Natural killer cell (primary cell): Measurements from ENCODE around the gene MICAL2. TPM values are rescaled to one million over a fixed set of nuclear protein-coding genes. Genes with fewer than 3 reads are reported as not detected.

Source experiments
- ATAC-seq, 3 donors: fragments of 150-1000 bp in 2 of 3; fragments of 200-7000 bp in 1 of 3; cut with Tn5 transposase; 1 replicate in 1 of 3; 2 replicates in 2 of 3; pipeline ENCODE4 v1.10.0; 2021; ENCODE audit warnings: mild to moderate bottlenecking in 2 of 3, moderate library complexity in 2 of 3
- DNase-seq, 2 donors: peaks; one replicate each; pipeline versions ENCODE4 v3.0.0 to v3.0.0-alpha.2; 2013 to 2021; ENCODE audit warnings: mixed read lengths in 1 of 2
- H3K27ac ChIP-seq: one replicate; pipeline ENCODE4 v1.5.1; 2013; ENCODE audit warnings: mild to moderate bottlenecking, low read length
- H3K27me3 ChIP-seq: one replicate; pipeline ENCODE4 v1.6.1; 2013; ENCODE audit warnings: low read length; ENCODE audit not compliant: control insufficient read depth, insufficient read depth
- H3K36me3 ChIP-seq: one replicate; pipeline ENCODE4 v1.6.1; 2013; ENCODE audit warnings: low read length; ENCODE audit not compliant: control insufficient read depth, insufficient read depth
- H3K4me1 ChIP-seq: one replicate; pipeline ENCODE4 v1.6.1; 2013; ENCODE audit warnings: low read length; ENCODE audit not compliant: control insufficient read depth, insufficient read depth
- H3K4me3 ChIP-seq: one replicate; pipeline ENCODE4 v1.5.1; 2013; ENCODE audit warnings: low read length
- H3K9me3 ChIP-seq: one replicate; pipeline ENCODE4 v1.6.1; 2013; ENCODE audit warnings: low read length; ENCODE audit not compliant: control insufficient read depth, insufficient read depth
- H3K27ac Mint-ChIP-seq, 2 donors: one replicate each; pipeline ENCODE4 v1.8.0; 2022; ENCODE audit warnings: mild to moderate bottlenecking in 2 of 2, mixed read lengths in 2 of 2, moderate library complexity in 1 of 2
- H3K27me3 Mint-ChIP-seq, 2 donors: one replicate each; pipeline ENCODE4 v1.8.0; 2022; ENCODE audit warnings: low read depth in 2 of 2, mixed read lengths in 2 of 2
- H3K36me3 Mint-ChIP-seq: one replicate; pipeline ENCODE4 v1.8.0; 2022; ENCODE audit warnings: mixed read lengths
- H3K4me1 Mint-ChIP-seq, 2 donors: one replicate each; pipeline ENCODE4 v1.8.0; 2022; ENCODE audit warnings: mixed read lengths in 2 of 2
- H3K4me3 Mint-ChIP-seq: one replicate; pipeline ENCODE4 v1.8.0; 2022; ENCODE audit warnings: mild to moderate bottlenecking, moderate library complexity, mixed read lengths
- H3K9me3 Mint-ChIP-seq, 2 donors: one replicate each; pipeline ENCODE4 v1.8.0; 2022; ENCODE audit warnings: mixed read lengths in 2 of 2
- WGBS: methylation state at CpG from one replicate; pipeline ENCODE4 v1.1.7; 2013; ENCODE audit warnings: missing lambda C conversion rate; ENCODE audit not compliant: insufficient coverage; 5-methylcytosine and 5-hydroxymethylcytosine counted together
- intact Hi-C: fragments of 100-400 bp; cut with micrococcal nuclease; formaldehyde crosslinking; loops from one replicate; pipeline ENCODE4 v1.14.2; 2022
- total RNA-seq, 4 donors: library from RNA; stranded (reverse); fragments of 120-200 nt in 1 of 4; gene quantifications; one replicate each; pipeline versions ENCODE4 v1.2.3 to v1.2.4, GENCODE V29; 2013 to 2022
- TF ChIP-seq, protein P1 (sequence below): fragments of 200-600 bp; IDR thresholded peaks from one replicate; pipeline ENCODE4 v1.8.0; 2022; ENCODE audit warnings: antibody characterized with exemption

Gene MICAL2
- total RNA-seq, 3 donors from 2014 or later (not counting 1 experiment from before 2014, with no cell fraction given), result 54.6 to 68.6 (median 57.4) TPM

- H3K4me3 Mint-ChIP-seq, result no peak overlapping the region
- H3K9me3 Mint-ChIP-seq, result no peaks in the 10 kb centered on the region
- no peak for ATAC-seq
- H3K4me1 Mint-ChIP-seq, result peaks cover 29 to 52% of the 10 kb centered on the region in 2 donors
- peak overlapping the region; percentile 5 to 74 for H3K27ac Mint-ChIP-seq
- H3K27me3 Mint-ChIP-seq, result peaks cover 0 to 3% of the 10 kb centered on the region in 2 donors
- intact Hi-C loops, result no loop called here
- TF ChIP-seq, protein P1, sequence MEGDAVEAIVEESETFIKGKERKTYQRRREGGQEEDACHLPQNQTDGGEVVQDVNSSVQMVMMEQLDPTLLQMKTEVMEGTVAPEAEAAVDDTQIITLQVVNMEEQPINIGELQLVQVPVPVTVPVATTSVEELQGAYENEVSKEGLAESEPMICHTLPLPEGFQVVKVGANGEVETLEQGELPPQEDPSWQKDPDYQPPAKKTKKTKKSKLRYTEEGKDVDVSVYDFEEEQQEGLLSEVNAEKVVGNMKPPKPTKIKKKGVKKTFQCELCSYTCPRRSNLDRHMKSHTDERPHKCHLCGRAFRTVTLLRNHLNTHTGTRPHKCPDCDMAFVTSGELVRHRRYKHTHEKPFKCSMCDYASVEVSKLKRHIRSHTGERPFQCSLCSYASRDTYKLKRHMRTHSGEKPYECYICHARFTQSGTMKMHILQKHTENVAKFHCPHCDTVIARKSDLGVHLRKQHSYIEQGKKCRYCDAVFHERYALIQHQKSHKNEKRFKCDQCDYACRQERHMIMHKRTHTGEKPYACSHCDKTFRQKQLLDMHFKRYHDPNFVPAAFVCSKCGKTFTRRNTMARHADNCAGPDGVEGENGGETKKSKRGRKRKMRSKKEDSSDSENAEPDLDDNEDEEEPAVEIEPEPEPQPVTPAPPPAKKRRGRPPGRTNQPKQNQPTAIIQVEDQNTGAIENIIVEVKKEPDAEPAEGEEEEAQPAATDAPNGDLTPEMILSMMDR, result no peak
- Histone ChIP-seq H3K4me1 (peaks cover 34% of the 10 kb centered on the region), H3K27ac (no peak overlapping the region), H3K36me3 (peaks cover 4% of the 10 kb centered on the region), H3K4me3 (no peak overlapping the region), H3K9me3 (no peaks in the 10 kb centered on the region), H3K27me3 (no peaks in the 10 kb centered on the region)
- no peak for DNase-seq
- 97% methylated on average over 8 of the region's 8 CpGs for WGBS
- no peaks in the 10 kb centered on the region for H3K36me3 Mint-ChIP-seq
Observed at GRCh38 chr11:12155696-12156095, 45.3 kb downstream of the MICAL2 start.

- intact Hi-C loops, result no loop called here
- Histone ChIP-seq H3K9me3 (no peaks in the 10 kb centered on the region), H3K36me3 (peaks cover 4% of the 10 kb centered on the region), H3K4me3 (no peak overlapping the region), H3K27me3 (no peaks in the 10 kb centered on the region), H3K4me1 (peaks cover 34% of the 10 kb centered on the region), H3K27ac (no peak overlapping the region)
- Mint-ChIP-seq H3K27me3 (peaks cover 0 to 3% of the 10 kb centered on the region in 2 donors), H3K36me3 (no peaks in the 10 kb centered on the region), H3K9me3 (no peaks in the 10 kb centered on the region), H3K4me3 (no peak overlapping the region), H3K27ac (peak overlapping the region; percentile 56 to 74), H3K4me1 (peaks cover 29 to 52% of the 10 kb centered on the region in 2 donors)
- DNase-seq, result no peak
- TF ChIP-seq, protein P1, result no peak
- WGBS, result 91% methylated on average over 7 of the region's 7 CpGs
- no peak for ATAC-seq
Observed at GRCh38 chr11:12156301-12157140, 46.1 kb downstream of the MICAL2 start.

- no peaks in the 10 kb centered on the region for H3K27me3 ChIP-seq
- no peak overlapping the region for H3K4me3 Mint-ChIP-seq
- H3K27me3 Mint-ChIP-seq, result peaks cover 0 to 3% of the 10 kb centered on the region in 2 donors
- H3K4me1 Mint-ChIP-seq, result peaks cover 27 to 51% of the 10 kb centered on the region in 2 donors
- peaks cover 6% of the 10 kb centered on the region for H3K36me3 ChIP-seq
- TF ChIP-seq, protein P1, result no peak
- intact Hi-C loops, result no loop called here
- no peaks in the 10 kb centered on the region for H3K9me3 ChIP-seq
- peak in 2 of 3 donors; percentile 58 to 60 for ATAC-seq
- no peak overlapping the region for H3K27ac ChIP-seq
- 68% methylated on average over 1 of the region's 1 CpG for WGBS
- H3K4me1 ChIP-seq, result peaks cover 31% of the 10 kb centered on the region
- DNase-seq, result peak in 1 of 2 donors; percentile 25
- H3K4me3 ChIP-seq, result no peak overlapping the region
- H3K9me3 Mint-ChIP-seq, result no peaks in the 10 kb centered on the region
- H3K27ac Mint-ChIP-seq, result peak overlapping the region; percentile 56 to 74
- no peaks in the 10 kb centered on the region for H3K36me3 Mint-ChIP-seq
Observed at GRCh38 chr11:12157241-12157661, 46.9 kb downstream of the MICAL2 start.
